AG09319 (cell line): ENCODE data around the gene ESRRG.

Experiments used
- DNase-seq: peaks from one replicate; pipeline ENCODE4 v3.0.0-alpha.2; 2010; ENCODE audit warnings: low read depth; ENCODE audit errors: extremely low read depth
- CTCF ChIP-seq: IDR thresholded peaks from 2 replicates; pipeline ENCODE4 v1.5.1; 2011; ENCODE audit warnings: low read depth, mild to moderate bottlenecking, inconsistent platforms, low read length, moderate library complexity

The ESRRG gene

GRCh38 chr1:216726435-216726834, 3.2 kb upstream of the ESRRG start:
- DNase-seq: no peak
- TF ChIP-seq CTCF: no peak

GRCh38 chr1:216722821-216723220, 408 bp downstream of the ESRRG start:
- DNase-seq: no peak

GRCh38 chr1:216721863-216722262, 1.4 kb downstream of the ESRRG start:
- no peak for TF ChIP-seq CTCF
- DNase-seq: no peak

More at GRCh38 chr1:216722821-216723220, 408 bp downstream of the ESRRG start:
- TF ChIP-seq CTCF: no peak

- no peak for DNase-seq
- no peak for TF ChIP-seq CTCF
Observed at GRCh38 chr1:216721062-216721461, 2.2 kb downstream of the ESRRG start.

GRCh38 chr1:216711712-216712111, 11.5 kb downstream of the ESRRG start:
- no peak for DNase-seq
- no peak for TF ChIP-seq CTCF

GRCh38 chr1:216710598-216711333, 12.5 kb downstream of the ESRRG start:
- DNase-seq: no peak
- TF ChIP-seq CTCF: no peak

- TF ChIP-seq CTCF: no peak
- no peak for DNase-seq
Observed at GRCh38 chr1:216710055-216710454, 13.2 kb downstream of the ESRRG start.
